ENCODE data around the gene AP2S1.

- no peak for TF ChIP-seq MAX (IDR thresholded peaks at IDR 0.05)
- no peak for TF ChIP-seq NFIC (IDR thresholded peaks at IDR 0.05)
Observed at GRCh38 chr19:46890423-46891170, 40.0 kb upstream of the AP2S1 start.
